Endothelial cell of umbilical vein (primary cell): Measurements from ENCODE around the gene RNGTT. TPM values are rescaled to one million over a fixed set of nuclear protein-coding genes. Genes with fewer than 3 reads are reported as not detected.

Source experiments
- BruUV-seq: library from RNA; stranded (reverse); fragments of 400-500 nt; replicated peaks from 2 replicates; lab custom pipeline; 2021; lab: Mats Ljungman, UMichigan
- CTCF ChIA-PET: fragments of 300-600, 350-600 bp; sonication (Branson Sonifier 250); formaldehyde crosslinking; loops from one replicate; lab custom pipeline; 2021; ENCODE audit warnings: antibody characterized with exemption, inconsistent platforms; lab: Charles Lee
- POLR2A ChIA-PET: fragments of 300-600, 350-600 bp; sonication (Branson Sonifier 250); formaldehyde crosslinking; loops from one replicate; lab custom pipeline; 2021; ENCODE audit warnings: antibody characterized with exemption, inconsistent platforms; lab: Charles Lee
- DNase-seq: peaks from one replicate; pipeline ENCODE4 v3.0.0-alpha.2; 2011; ENCODE audit warnings: low read depth, low spot score
- FAIRE-seq: peaks from 2 replicates; lab custom pipeline; 2011; peaks lifted over from hg19 to GRCh38; lab: Jason Lieb, UNC
- H2AFZ ChIP-seq: 2 replicates; pipeline ENCODE4 v1.6.0; 2012; ENCODE audit warnings: low read depth, low read length, control low read depth, inconsistent platforms
- H3K27ac ChIP-seq: 2 replicates; pipeline ENCODE4 v1.5.1; 2011; ENCODE audit warnings: low read depth, mild to moderate bottlenecking, control low read depth, low read length, moderate library complexity; ENCODE audit not compliant: insufficient read depth
- H3K27me3 ChIP-seq, 2 experiments: 2 replicates each; pipeline versions ENCODE4 v1.6.0 to v1.6.1; 2011; ENCODE audit warnings: low read length in 2 of 2, mixed read lengths in 1 of 2; ENCODE audit not compliant: control insufficient read depth in 2 of 2, insufficient read depth in 2 of 2
- H3K36me3 ChIP-seq, 2 experiments: 2 replicates in 1 of 2; 3 replicates in 1 of 2; pipeline ENCODE4 v1.5.1; 2011; ENCODE audit warnings: low read length in 2 of 2, mild to moderate bottlenecking in 1 of 2, moderate library complexity in 1 of 2; ENCODE audit not compliant: control insufficient read depth in 2 of 2, insufficient read depth in 2 of 2; ENCODE audit errors: extremely low read depth in 1 of 2
- H3K4me1 ChIP-seq: 3 replicates; pipeline ENCODE4 v1.5.1; 2011; ENCODE audit warnings: mild to moderate bottlenecking, low read length; ENCODE audit not compliant: control insufficient read depth, insufficient read depth; ENCODE audit errors: extremely low read depth
- H3K4me2 ChIP-seq: 2 replicates; pipeline ENCODE4 v1.6.1; 2011; ENCODE audit warnings: low read length, control low read depth, mixed read lengths; ENCODE audit not compliant: insufficient read depth
- H3K4me3 ChIP-seq, 3 experiments: fragments of 200-600 bp in 1 of 3; sonication (generic), shearing (Covaris generic) in 1 of 3; replicated peaks in 1 of 3; 2 replicates each; pipeline ENCODE4 v1.5.1; 2011 to 2016; ENCODE audit warnings: control low read depth in 3 of 3, low read length in 3 of 3, mild to moderate bottlenecking in 2 of 3, inconsistent platforms in 1 of 3, low read depth in 1 of 3, moderate library complexity in 1 of 3; ENCODE audit not compliant: insufficient read depth in 1 of 3
- H3K79me2 ChIP-seq: 2 replicates; pipeline ENCODE4 v1.6.0; 2012; ENCODE audit warnings: low read length, inconsistent platforms; ENCODE audit not compliant: control insufficient read depth, insufficient read depth
- H3K9ac ChIP-seq: replicated peaks from 2 replicates; pipeline ENCODE3; 2011; ENCODE audit warnings: low read length, control low read depth; ENCODE audit not compliant: insufficient read depth; ENCODE audit errors: extremely low read depth
- H3K9me1 ChIP-seq: replicated peaks from 3 replicates; pipeline ENCODE4 v1.6.0; 2011; ENCODE audit warnings: mild to moderate bottlenecking, low read length; ENCODE audit not compliant: control insufficient read depth, insufficient read depth; ENCODE audit errors: extremely low read depth
- H3K9me3 ChIP-seq: replicated peaks from 2 replicates; pipeline ENCODE4 v1.5.1; 2012; ENCODE audit warnings: low read length, inconsistent platforms; ENCODE audit not compliant: control insufficient read depth, insufficient read depth
- H4K20me1 ChIP-seq: replicated peaks from 2 replicates; pipeline ENCODE3; 2011; ENCODE audit warnings: mild to moderate bottlenecking, low read length; ENCODE audit not compliant: control insufficient read depth, insufficient read depth; ENCODE audit errors: extremely low read depth
- CTCF ChIP-seq, 2 donors: IDR thresholded peaks; 1 replicate in 1 of 2; 2 replicates in 1 of 2; pipeline ENCODE4 v1.5.1; 2011; ENCODE audit warnings: low read length in 2 of 2, mild to moderate bottlenecking in 2 of 2, moderate library complexity in 2 of 2, control low read depth in 1 of 2, inconsistent platforms in 1 of 2, low read depth in 1 of 2; ENCODE audit not compliant: insufficient read depth in 1 of 2; ENCODE audit errors: extremely low read depth in 1 of 2
- EZH2 ChIP-seq: IDR thresholded peaks from 2 replicates; pipeline ENCODE4 v1.6.1; 2012; ENCODE audit warnings: borderline replicate concordance, low read depth, mild to moderate bottlenecking, moderate library complexity, low read length, inconsistent platforms; ENCODE audit not compliant: severe bottlenecking
- FOS ChIP-seq: IDR thresholded peaks from 2 replicates; pipeline ENCODE4 v1.6.1; 2011; ENCODE audit warnings: mild to moderate bottlenecking, low read length, moderate library complexity, borderline replicate concordance; ENCODE audit not compliant: insufficient read depth
- GATA2 ChIP-seq: IDR thresholded peaks from 2 replicates; pipeline ENCODE4 v1.7.0; 2011; ENCODE audit warnings: low read depth, mild to moderate bottlenecking, moderate library complexity, mixed read lengths, low read length; ENCODE audit not compliant: insufficient read length, insufficient read depth
- JUN ChIP-seq: IDR thresholded peaks from 2 replicates; pipeline ENCODE4 v1.6.1; 2011; ENCODE audit warnings: borderline replicate concordance, low read depth; ENCODE audit not compliant: insufficient read length, insufficient read depth
- MAX ChIP-seq: IDR thresholded peaks from 2 replicates; pipeline ENCODE4 v1.6.1; 2011; ENCODE audit not compliant: insufficient read depth, insufficient read length
- MYC ChIP-seq: IDR thresholded peaks from one replicate; pipeline ENCODE4 v1.6.1; 2011; ENCODE audit warnings: mild to moderate bottlenecking, low read depth, low read length
- POLR2A ChIP-seq: IDR thresholded peaks from 2 replicates; pipeline ENCODE4 v1.6.1; 2012; ENCODE audit warnings: low read depth, mild to moderate bottlenecking, control low read depth, low read length
- POLR2AphosphoS5 ChIP-seq: IDR thresholded peaks from 2 replicates; pipeline ENCODE4 v1.6.1; 2012; ENCODE audit warnings: low read depth, mild to moderate bottlenecking, control low read depth, low read length, moderate library complexity; ENCODE audit not compliant: insufficient read depth
- dilution Hi-C: fragments of 300-500 bp; cut with MboI; formaldehyde crosslinking; loops from one replicate; pipeline ENCODE4 v1.15.0; 2019; ENCODE audit warnings: low sequenced_read_pairs; ENCODE audit not compliant: extremely low pct_ligation_motif_present
- intact Hi-C: fragments of 100-400 bp; cut with micrococcal nuclease; formaldehyde crosslinking; loops from one replicate; pipeline ENCODE4 v1.10.0; 2022
- polyA plus RNA-seq, 4 experiments: library from polyadenylated mRNA; depleted of rRNA in 3 of 4; stranded (reverse) in 3 of 4; unstranded in 1 of 4; fragments of >200 nt; gene quantifications; 2 replicates each; pipeline versions ENCODE4 v1.2.1 to v1.2.3, GENCODE V29; 2011 to 2012; ENCODE audit warnings: missing spikeins in 1 of 4
- total RNA-seq: library from RNA; stranded (reverse); gene quantifications from 2 replicates; pipeline ENCODE4 v1.2.3, GENCODE V29; 2021

Gene RNGTT
- total and polyA plus RNA-seq, 2 donors (not counting 3 experiments of a cell fraction or from before 2014, with no cell fraction given) = 2.1 to 13.1 TPM

- ChIA-PET CTCF (no interaction called here), POLR2A (interaction anchor here (0.7 kb wide), 1 partner anchor 86 kb away, joined by 3 read pairs; no protein-coding TSS in a partner anchor)
- H3K9me3 ChIP-seq = no peaks in the 10 kb centered on the region
- no TSS peak for BruUV-seq
- no peaks in the 10 kb centered on the region for H3K9me1 ChIP-seq
- dilution Hi-C loops (no loop called here), intact Hi-C loops (no loop called here)
- no peak for TF ChIP-seq GATA2
- TF ChIP-seq FOS = no peak
- TF ChIP-seq MYC = no peak
- TF ChIP-seq POLR2A = no peak
- no peak for TF ChIP-seq MAX
- TF ChIP-seq JUN = no peak
- TF ChIP-seq EZH2 = no peak
- TF ChIP-seq POLR2AphosphoS5 = no peak
- no peak for TF ChIP-seq CTCF (IDR thresholded peaks at IDR 0.05; ENCODE audit: extremely low read depth in 1 of 2, insufficient read depth in 1 of 2, low read depth in 1 of 2, low read length in 2 of 2)
- no peak overlapping the region for H3K4me2 ChIP-seq
- H3K9ac ChIP-seq = no peak overlapping the region
- no peaks in the 10 kb centered on the region for H4K20me1 ChIP-seq
- no peak for FAIRE-seq
- no peak for DNase-seq
- no peaks in the 10 kb centered on the region for H3K27me3 ChIP-seq
- no peak overlapping the region for H3K27ac ChIP-seq
- H3K4me1 ChIP-seq = no peaks in the 10 kb centered on the region
- no peaks in the 10 kb centered on the region for H3K36me3 ChIP-seq
- peaks cover 1% of the 10 kb centered on the region for H3K79me2 ChIP-seq
- no peak overlapping the region for H2AFZ ChIP-seq
- no peak overlapping the region for H3K4me3 ChIP-seq
Measured at GRCh38 chr6:88804701-88805100, 158.7 kb downstream of the RNGTT start.
